ENCODE data around the gene EXOC3.
"Not testable (repeated sequence)": the region's sequence is repeated elsewhere in the genome, so short reads cannot be mapped to it uniquely, and the experiment has no call there.

The EXOC3 gene

DNA sequence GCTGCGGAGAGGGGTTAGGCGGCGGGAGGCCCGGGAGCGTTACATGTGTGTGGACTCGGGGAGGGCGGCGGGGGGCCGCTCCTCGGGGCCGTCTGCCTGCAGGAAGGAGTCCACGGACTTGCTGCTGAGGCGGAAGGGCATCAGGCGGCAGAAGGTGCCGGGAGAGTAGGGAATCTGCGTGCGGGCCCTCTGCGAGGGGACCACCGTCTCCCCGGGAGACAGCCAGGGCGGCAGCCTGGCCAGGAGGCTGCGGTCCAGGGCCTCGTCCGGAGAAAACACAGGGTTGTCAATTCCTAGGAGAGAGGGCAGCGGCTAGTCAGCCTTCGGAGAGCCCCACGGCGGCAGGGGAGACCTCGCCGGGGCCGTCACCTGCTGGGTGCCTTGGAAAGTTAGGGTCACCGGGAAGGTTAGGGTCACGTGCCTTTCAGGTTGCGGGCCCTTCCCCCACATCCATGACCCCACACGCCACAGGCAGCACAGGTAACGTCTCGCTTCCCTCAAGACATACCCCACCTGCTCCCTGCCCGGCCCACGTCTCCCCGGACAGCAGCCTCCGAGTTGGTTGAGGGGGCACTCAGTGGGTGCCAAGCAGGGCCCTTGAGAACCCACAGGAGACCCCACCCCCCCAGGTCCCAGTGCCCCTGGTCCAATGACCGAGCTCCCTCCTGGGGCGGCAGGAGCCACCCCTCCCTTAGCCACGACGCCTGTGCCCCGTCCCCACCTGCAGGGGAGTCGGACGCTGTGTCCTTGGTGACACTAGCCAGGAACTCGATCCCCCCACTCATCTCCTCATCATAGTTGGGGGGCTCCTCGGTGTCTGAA lies 32.1 kb downstream of the EXOC3 start:
- DNase-seq: no peak

DNA sequence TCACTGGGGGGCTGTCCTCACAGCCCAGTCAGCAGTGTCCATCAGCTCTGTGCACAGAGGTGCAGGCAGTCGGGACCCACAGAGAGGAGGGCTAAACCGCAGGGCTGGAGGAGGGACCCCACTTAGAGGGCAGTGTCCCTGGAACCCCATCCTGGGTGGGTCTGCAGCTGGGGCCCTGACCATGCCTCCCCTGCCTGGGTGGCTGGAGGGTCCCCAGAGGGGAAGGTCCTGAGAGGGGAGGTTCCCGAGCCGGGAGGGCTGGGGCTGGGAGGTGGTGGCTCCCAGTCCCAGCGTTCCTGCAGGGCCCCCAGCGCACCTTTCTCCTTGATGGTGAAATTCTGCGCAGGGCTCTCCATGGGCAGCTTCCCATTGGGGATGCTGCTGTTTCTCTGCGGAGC lies 32.7 kb downstream of the EXOC3 start:
- no peak for DNase-seq

DNA sequence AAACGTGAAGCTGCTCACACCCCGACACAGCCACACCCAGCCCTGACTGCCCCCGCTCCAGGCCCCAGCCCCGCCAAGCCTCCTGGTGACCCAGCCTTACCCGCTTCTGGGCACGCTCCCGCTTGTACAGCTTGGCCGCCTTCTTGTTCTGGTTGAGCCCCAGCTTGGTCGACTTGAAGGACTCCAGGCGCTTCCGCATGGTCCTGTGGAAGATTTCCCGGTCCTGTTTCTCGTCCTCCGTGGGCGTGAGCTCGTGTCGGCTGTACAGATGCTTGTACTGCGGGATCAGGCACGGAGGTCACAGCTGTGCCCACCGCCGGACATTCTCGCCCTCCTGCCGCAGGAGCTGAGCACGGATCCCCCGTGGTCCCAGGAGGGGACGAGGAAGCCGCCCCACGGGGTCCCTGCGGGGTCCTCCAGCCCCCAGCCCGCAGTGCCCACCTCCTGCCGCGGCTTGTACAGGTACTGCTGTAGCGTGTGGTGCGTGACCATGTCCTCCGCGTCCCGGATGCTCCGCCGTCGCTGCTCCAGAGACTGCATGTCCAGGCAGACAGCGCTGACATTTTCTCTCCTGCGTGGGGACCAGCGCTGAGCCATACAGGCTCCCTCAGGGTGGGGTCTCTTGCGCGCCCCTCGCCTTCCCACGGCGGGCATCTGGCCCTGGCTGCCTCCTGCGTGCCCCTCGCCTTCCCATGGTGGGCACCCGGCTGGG lies 33.3 kb downstream of the EXOC3 start:
- no peak for DNase-seq

DNA sequence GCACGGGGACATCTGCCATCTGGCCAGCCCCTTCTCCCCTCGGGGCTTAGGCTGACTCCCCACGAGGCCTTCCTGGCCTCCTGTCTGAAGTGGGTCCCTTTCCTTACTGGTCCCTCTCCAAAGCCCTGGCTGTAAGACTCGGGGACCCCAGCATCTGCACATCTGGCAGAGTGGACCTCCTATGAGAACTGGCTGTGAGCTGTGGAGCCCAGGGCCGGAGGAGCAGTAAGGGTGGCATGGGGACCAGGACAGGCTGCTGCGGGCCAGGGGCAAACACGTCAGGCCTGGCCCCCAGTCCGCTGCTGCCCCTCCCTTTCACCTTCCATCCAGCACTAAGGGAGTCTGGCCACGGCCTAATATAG lies 33.8 kb downstream of the EXOC3 start:
- no peak for DNase-seq

DNA sequence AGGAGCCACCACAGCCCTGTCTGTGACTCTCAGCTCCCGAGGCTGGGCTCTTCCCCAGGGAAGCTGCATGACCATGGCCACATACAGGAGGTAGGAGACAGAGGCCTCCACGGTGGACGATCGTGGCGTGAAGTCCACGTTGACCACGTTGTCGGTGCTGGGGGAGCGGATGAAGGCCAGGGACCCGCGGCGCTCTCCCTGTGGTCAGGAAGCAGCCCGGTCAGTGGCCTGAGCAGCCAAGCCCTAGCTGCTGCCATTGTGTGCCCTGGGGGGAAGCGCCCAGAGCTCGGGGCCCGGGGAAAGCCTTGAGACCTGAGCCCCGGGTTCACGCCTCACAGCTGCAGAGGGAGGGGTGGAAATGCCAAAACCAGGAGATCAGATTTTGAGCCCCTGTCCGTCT lies 34.3 kb downstream of the EXOC3 start:
- no peak for DNase-seq

DNA sequence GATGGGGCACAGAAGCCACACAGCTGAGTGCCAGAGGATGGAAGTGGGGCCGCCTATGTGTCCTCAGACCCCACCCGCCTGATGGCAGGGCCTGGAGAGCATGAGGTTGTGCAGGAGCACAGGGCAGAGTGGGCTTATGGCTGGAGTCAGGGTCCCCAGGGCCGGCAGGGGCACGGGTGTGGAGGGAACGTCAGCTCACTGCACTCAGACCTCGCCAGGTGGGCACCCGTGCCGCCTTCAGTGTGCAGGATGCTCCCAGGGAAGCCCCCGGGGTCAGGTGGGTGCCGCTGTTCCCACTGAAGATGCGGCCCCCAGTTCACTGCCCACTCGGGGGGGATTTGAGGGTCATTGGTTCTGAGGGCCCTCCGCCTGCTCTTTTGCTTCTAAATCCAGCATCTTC lies 34.9 kb downstream of the EXOC3 start:
- no peak for DNase-seq

DNA sequence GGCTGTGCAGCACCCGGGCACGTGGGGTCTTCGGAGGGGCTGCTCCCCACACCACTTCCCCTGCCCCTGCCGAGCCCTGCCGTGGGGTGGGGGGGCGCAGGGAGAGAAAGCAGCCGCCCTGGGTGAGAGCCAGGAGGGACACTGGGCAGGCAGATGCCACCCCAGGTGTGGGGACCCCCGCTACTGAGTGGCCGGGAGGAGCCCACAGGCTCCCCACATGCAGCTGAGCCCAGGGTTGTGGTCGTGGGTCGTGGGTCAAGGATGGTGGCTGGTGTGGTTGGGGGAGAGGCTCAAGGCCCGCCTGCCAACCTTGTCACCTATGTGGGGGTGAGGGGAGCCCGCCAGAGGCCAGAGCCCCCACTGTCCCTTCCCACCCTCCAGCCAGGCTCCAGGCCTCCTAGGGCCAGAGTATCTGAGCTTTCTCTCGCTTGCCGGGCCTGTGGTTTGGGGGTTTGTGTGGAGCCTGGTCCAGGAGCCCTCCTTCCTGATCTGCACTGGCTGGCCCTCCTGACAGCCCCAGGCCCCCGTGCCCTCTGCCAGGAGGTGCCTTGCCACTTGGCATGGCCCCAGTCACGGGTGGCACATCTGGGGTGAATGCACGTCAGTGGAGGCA lies 35.5 kb downstream of the EXOC3 start:
- DNase-seq: no peak

DNA sequence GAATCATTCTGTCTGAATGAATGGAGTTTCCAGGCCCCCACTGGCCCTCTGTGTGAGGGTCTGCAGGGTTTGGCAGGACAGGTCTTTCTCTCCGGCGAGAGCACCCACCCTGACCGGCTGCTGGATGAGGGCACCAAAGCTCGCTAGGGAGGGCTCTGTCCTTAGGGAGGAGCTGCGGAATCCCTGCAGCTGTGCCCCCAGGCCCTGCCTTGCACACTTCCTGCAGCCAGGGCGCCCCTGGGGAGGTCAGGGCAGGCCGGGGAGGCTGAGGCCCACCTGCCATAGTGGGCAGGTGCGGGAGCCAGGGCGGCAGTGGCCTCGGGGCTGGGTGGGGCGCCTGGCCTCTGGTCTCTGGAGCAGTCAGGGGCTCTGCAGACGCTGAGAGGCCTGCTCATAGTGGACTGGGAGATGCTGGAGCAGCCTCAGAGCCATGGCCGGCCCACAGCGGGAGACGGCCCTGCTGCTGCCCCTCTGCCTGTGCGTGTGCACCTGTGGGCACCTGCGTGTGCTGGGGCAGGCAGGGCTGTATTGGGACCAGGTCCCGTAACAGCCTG lies 36.1 kb downstream of the EXOC3 start:
- DNase-seq: no peak

DNA sequence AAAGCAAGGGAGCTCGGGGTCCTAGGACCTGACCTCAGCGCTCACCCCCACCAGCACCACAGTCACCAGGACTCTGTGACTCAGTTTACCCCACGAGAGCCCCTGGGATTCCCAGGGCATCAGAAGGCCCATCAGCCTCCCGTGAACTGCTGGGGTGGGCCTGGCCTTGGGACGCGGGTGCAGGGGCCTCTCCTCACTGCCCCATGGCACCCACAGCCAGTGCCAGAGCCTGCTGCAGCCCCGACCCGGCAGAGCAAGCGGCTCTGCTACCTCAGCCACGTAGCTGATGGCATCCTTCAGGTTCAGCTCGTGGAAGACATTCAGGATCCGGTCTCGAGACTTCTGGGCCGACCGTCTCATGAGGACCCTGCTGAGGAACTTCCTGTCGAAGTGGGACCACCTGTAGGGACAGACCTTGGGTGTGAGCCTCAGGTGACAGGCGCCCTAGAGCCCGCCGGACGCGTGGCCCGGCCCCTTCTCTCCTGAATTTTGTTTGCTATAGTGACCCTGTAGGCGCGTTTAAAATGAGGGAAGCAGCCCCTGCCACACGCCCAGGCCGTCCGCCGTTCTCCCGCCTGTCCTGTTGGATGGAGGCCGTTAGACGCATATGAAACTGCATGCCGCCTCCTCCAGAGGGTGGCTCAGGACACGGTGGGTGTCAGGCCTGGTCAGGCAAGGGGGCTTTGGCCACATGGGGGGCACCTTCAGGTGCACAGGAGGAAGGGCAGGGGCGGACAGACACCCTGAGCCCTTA lies 36.8 kb downstream of the EXOC3 start:
- DNase-seq: no peak

DNA sequence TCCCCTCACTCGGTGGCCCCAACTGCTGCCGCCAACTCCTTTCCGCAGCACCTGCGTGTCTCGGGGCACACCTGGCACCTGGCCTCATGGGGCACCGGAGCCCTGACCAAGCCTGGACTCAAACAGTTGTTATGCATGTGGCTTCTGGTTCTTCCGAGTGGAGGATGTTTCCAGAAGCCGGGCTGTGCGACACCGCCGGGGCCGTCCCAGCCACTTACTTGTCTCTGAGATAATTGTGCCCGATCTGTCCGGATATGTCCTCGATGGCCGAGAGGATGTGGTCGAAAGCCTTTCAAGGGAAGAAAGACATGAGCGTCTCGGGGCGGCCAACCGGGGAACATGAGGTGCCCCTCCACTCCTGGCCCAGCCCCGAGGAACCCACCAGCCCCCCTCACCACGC lies 38.4 kb downstream of the EXOC3 start:
- no peak for DNase-seq

DNA sequence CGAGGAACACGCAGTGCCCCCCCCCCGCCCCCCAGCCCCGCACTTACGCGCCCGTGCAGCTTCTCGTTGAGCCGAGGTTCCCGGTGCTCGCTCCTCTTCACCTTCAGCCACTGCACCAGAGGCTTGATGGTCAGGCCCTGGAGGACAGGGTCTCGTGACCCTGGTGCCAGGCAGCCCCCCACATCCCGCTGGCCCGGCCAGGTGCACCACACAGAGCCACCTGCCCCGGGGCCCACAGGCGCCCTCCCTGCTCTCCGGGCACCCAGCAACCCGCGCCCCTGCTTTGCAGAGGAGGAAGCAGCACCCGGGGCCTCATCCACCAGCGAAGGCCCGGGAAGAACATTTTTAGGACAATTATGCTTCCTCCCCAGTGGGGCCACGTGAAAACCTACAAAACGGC lies 39.0 kb downstream of the EXOC3 start:
- no peak for DNase-seq

DNA sequence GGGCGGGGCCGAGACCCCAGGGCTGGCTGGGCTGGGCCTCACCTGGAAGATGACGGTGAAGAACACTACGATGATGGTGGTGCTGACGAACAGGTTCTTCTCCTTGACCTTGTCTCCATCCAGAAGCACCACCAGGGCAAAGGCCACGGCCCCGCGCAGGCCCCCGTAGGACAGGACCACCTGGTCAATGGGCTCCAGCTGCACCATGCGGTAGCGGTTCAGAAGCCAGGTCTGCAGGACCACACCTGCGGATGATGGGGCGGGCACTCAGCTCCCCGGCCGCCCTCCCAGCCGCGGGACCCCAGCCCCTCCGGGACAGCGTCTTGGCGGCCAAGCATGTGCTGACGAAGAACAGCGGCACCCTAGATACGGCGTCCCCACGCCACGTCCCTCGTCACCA lies 39.5 kb downstream of the EXOC3 start:
- no peak for DNase-seq

DNA sequence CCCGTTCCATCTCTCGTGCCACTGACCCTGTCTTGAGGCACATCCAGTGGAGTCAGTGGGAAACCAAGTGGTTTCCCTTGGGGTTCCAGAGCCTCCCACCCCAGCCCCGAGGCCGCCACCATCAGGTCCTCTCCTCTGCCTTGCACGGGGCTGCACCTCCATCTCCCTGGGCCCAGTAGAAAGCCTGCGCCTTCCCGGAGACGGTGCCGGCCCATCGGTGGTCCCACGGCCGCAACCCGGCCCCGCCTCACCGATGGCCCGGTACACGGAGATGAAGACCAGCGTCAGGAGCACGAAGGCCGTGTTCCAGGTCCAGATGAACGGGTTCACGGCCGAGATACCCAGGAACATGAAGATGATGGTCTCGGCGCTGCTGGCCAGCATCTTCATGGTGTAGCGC lies 40.0 kb downstream of the EXOC3 start:
- no peak for DNase-seq

DNA sequence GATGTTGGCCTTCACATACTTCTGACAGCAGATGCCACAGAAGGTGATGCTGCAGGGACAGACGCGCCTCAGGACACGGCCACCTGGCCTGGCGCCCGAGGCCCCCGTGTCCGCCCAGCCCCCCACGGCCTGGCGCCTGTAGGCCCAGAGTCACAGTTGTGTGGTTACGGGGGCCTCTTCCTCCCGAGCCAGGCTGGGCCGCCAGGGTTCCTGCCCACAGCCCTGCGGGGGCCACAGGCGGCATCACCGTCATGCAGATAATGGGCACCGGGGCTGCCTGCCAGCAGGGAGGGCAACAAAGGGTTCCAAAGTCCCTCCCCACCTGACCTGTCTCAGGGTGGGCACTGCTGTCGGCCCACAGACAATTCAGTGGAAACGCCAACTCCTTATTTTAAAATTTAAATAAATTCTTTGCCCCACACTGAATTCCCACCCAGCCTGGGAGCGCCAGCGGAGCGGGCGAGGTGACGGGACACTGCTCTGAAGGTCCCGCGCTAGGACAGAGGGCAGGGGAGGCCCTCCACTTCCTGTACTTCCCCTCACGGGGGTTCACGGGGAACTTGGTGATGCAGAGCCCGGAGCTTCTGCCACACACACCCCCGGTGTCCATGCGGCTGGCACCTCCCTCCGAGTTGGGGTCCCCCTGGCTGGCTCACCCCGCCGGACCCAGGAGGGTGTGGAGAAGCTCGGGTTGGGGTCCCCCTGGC lies 40.6 kb downstream of the EXOC3 start:
- DNase-seq: no peak

DNA sequence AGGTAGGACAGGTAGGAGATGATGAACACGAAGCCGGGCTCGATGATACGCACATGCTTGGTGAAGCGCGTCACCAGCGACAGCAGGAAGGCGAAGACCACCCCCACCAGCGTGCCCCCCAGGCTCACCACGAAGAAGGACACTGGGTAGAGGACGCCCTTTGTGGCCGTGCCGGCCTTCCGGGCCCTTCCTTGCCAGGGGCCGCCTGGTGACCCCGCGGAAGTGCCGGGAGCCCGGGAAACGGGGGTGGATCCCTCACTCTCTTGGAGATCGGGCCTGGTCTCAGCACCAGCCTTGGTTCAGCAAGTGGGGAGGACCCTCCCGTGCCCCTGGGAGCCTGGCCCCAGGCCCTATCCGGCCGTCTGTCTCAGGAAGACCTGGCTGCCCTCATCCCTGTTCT lies 41.6 kb downstream of the EXOC3 start:
- no peak for DNase-seq

DNA sequence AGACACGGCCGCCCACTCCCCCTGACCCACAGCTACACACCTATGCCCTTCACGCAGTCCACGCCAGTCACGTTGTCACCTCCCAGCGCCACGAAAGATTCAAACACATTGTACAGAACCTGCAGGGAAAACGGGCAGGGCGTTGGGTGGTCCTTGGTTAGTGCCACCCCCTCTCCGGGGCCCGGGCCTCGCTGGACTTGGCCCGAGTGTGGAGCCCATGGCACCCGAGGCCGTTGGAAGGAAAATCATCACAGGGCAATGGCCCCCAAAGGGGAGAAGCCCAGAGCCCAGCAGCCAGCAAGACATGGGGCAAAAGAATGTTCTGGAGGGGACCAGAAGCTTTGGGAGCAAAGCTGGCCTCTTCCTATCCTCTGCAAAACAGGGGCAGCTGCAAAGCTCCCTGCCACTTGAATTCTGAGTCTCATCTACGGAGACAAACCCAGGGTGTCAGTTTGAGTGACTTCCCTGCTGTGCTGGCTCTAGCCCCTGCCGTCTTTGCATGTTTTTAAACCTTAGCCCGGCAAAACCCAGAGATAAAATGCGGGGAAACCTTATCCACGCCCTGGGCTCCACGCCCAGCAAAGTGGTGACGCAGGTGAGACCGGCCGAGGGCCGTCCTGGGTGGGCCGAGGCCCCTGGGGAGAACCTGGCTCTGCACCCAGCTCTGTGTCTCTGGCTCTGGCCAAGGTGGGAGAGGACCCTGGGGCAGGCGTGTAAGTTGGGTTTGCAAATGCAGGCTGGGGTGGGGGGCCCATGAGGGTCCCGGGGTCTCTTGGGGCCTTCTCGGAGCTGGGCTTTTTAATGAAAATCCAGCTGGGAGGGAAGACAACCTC lies 42.4 kb downstream of the EXOC3 start:
- DNase-seq: no peak

DNA sequence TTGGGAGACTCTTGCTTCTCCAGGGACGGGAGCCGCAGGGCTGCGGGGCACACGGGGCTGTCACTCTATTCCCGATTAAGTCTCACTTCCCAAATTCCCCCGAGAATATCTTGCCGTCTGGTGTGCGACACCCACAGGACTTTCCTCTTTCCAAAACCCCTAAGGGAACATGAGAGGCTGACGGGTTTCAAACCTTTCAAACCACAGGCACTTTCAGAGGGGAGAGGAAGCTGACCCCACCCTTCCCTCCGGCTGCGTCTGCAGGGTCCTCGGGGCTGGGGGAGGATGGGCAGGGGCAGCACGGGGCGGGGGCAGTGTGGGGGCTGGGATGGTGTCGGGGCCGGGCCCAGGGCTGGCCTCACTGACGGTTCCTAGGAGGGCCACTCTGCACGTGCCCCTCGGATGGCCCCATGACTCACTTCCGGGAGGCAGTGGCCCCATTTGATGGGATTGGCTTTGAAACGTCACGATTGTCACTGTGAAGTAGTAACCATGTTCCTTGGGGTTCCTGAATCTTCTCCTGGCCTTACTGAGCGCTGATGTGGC lies 43.0 kb downstream of the EXOC3 start:
- no peak for DNase-seq

DNA sequence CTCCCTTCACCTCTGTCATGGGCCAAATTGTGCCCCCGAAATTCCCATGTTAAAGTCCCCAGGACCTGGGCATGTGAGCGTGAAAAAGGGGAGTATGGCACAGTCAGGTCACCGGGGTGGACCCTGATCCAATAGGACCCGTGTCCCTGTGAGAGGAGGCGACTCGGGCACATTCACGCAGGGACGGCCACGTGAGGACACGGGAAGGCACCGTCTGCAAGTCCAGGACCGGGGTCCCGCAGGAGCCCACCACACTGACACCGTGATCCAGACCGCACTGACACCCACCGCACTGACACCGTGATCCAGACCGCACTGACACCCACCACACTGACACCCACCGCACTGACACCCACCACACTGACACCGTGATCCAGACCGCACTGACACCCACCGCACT lies 43.6 kb downstream of the EXOC3 start:
- not testable (repeated sequence) for DNase-seq

DNA sequence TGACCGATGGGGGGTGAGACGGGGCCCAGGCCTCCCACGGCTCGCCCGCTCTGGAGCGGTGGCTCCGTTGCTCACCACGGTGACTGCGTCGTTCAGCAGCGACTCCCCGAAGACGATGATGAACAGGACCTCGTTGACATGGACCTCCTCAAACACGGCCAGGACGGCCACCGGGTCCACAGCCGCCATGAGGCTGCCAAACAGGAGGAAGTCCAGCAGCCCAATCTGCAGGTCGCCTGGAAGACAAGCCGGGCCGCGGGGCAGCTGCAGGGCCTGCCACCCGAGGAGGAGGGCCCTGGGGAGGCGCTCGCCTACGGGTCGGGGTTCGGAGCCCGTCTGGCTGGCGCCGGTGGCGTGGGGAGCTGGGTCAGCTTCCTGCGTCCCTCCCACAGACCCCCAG lies 45.3 kb downstream of the EXOC3 start:
- DNase-seq: no peak

DNA sequence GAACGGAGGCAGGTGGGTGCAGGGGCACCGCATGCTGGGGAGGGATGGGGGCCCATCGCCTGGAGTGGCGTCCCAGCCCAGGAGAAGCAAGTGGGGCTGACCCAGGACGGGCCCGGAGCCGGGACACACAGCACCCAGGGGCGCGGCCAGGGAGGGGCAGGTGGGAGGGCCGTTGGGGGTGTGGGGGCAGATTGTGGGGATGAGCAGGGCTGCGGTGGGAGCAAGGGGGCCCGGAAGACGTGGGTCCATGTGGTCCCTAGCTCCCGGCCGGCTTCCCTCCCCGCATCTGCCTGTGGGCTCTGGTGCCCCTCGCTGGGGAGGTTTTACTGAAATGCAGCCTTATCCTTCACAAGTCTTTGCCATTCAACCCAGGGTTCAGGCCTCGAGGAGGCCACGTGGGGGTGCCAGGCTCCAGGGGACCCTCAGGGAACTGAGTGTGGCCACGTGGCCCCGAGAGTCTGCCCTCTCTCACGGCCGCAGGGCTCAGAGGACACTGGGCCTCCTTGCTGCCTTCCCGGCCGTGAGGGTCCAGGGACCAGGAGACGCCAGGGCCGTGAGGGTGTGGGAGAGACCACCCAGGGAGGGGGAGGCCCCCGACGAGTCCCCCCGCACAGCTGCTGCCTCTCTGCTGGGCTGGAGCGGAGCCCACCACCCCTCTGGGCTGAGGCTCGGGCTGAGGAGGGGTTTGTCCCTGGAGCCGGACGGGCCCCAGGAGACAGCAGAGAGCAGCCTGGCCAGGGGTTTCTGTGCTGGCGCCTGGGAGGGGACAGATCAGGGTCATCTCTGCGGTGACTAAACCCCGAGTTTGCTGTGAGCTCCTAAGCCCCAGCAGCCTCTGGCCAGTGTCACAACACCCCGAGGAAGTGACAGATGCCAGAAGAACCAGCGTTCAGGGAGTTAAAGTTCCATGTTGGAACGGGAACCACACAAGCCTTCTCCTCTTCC lies 46.0 kb downstream of the EXOC3 start:
- no peak for DNase-seq
